Fibroblast of lung (primary cell): ENCODE measurements around the gene ZGRF1. TPM values are rescaled to one million over a fixed set of nuclear protein-coding genes. Genes with fewer than 3 reads are reported as not detected.
A peak's percentile ranks its signal among the peaks of the same experiment; 100 is the strongest.
"Not testable (repeated sequence)": the region's sequence is repeated elsewhere in the genome, so short reads cannot be mapped to it uniquely, and the experiment has no call there.

Experiments
- DNase-seq, 2 donors: peaks; one replicate each; pipeline versions ENCODE4 v3.0.0 to v3.0.0-alpha.2; 2010; ENCODE audit warnings: low read depth in 2 of 2
- H2AFZ ChIP-seq: 2 replicates; pipeline ENCODE4 v1.5.1; 2012; ENCODE audit warnings: low read length, control low read depth, inconsistent platforms
- H3K27ac ChIP-seq: 2 replicates; pipeline ENCODE4 v1.5.1; 2011; ENCODE audit warnings: low read length, control low read depth; ENCODE audit not compliant: insufficient read depth
- H3K27me3 ChIP-seq: 2 replicates; pipeline ENCODE4 v1.5.1; 2011; ENCODE audit warnings: mild to moderate bottlenecking, low read length; ENCODE audit not compliant: control insufficient read depth, insufficient read depth
- H3K36me3 ChIP-seq: 2 replicates; pipeline ENCODE4 v1.5.1; 2011; ENCODE audit warnings: low read length; ENCODE audit not compliant: control insufficient read depth, insufficient read depth
- H3K4me1 ChIP-seq: 2 replicates; pipeline ENCODE4 v1.5.1; 2011; ENCODE audit warnings: low read length; ENCODE audit not compliant: control insufficient read depth, insufficient read depth; ENCODE audit errors: extremely low read depth
- H3K4me2 ChIP-seq: 2 replicates; pipeline ENCODE4 v1.5.1; 2011; ENCODE audit warnings: low read length, control low read depth; ENCODE audit not compliant: insufficient read depth; ENCODE audit errors: extremely low read depth
- H3K4me3 ChIP-seq, 4 experiments: fragments of 200-600 bp in 1 of 4; sonication (generic) in 1 of 4; replicated peaks in 1 of 4; 2 replicates each; pipeline ENCODE4 v1.5.1; 2011 to 2016; ENCODE audit warnings: low read length in 4 of 4, low read depth in 3 of 4, mild to moderate bottlenecking in 3 of 4, control low read depth in 2 of 4, inconsistent platforms in 1 of 4, mixed read lengths in 1 of 4; ENCODE audit not compliant: insufficient read depth in 1 of 4; ENCODE audit errors: control extremely low read depth in 1 of 4
- H3K79me2 ChIP-seq: 2 replicates; pipeline ENCODE4 v1.5.1; 2012; ENCODE audit warnings: mild to moderate bottlenecking, low read length, inconsistent platforms; ENCODE audit not compliant: control insufficient read depth, insufficient read depth
- H3K9ac ChIP-seq: 2 replicates; pipeline ENCODE4 v1.5.1; 2011; ENCODE audit warnings: mild to moderate bottlenecking, low read length, control low read depth; ENCODE audit not compliant: insufficient read depth
- H3K9me3 ChIP-seq: 2 replicates; pipeline ENCODE4 v1.5.1; 2012; ENCODE audit warnings: low read depth, low read length; ENCODE audit not compliant: control insufficient read depth, insufficient read depth
- H4K20me1 ChIP-seq: 2 replicates; pipeline ENCODE4 v1.5.1; 2011; ENCODE audit warnings: low read length; ENCODE audit not compliant: control insufficient read depth, insufficient read depth; ENCODE audit errors: extremely low read depth
- EZH2 ChIP-seq: IDR thresholded peaks from 2 replicates; pipeline ENCODE4 v1.5.1; 2012; ENCODE audit warnings: low read length, control low read depth, mild to moderate bottlenecking; ENCODE audit errors: missing control alignments
- polyA plus RNA-seq, 2 donors: library from polyadenylated mRNA; depleted of rRNA in 1 of 2; stranded (reverse) in 1 of 2; unstranded in 1 of 2; fragments of >200 nt; gene quantifications; 2 replicates each; pipeline ENCODE4 v1.2.1, GENCODE V29; 2011 to 2012; ENCODE audit warnings: missing spikeins in 1 of 2
- total RNA-seq: library from RNA; depleted of rRNA; stranded (reverse); fragments of >200 nt; gene quantifications from 2 replicates; pipeline ENCODE4 v1.2.1, GENCODE V29; 2014
- TF ChIP-seq, protein P1 (sequence below), 2 donors: IDR thresholded peaks in 1 of 2; conservative IDR thresholded peaks in 1 of 2; 1 replicate in 1 of 2; 2 replicates in 1 of 2; pipeline ENCODE4 v1.5.1; 2011 to 2012; ENCODE audit warnings: low read length in 2 of 2, control low read depth in 1 of 2, inconsistent platforms in 1 of 2, low read depth in 1 of 2, mild to moderate bottlenecking in 1 of 2

The ZGRF1 gene
- total and polyA plus RNA-seq, 2 donors (not counting 1 experiment from before 2014, with no cell fraction given): 3.1 to 5.8 TPM

- Histone ChIP-seq H3K4me1 (no peaks in the 10 kb centered on the region), H3K36me3 (no peaks in the 10 kb centered on the region), H2AFZ (no peak overlapping the region), H3K9me3 (no peaks in the 10 kb centered on the region), H4K20me1 (no peaks in the 10 kb centered on the region), H3K27ac (no peak overlapping the region), H3K9ac (no peak overlapping the region), H3K27me3 (no peaks in the 10 kb centered on the region), H3K4me2 (no peak overlapping the region), H3K79me2 (no peaks in the 10 kb centered on the region), H3K4me3 (no peak overlapping the region)
- TF ChIP-seq EZH2: no peak
- TF ChIP-seq, protein P1, sequence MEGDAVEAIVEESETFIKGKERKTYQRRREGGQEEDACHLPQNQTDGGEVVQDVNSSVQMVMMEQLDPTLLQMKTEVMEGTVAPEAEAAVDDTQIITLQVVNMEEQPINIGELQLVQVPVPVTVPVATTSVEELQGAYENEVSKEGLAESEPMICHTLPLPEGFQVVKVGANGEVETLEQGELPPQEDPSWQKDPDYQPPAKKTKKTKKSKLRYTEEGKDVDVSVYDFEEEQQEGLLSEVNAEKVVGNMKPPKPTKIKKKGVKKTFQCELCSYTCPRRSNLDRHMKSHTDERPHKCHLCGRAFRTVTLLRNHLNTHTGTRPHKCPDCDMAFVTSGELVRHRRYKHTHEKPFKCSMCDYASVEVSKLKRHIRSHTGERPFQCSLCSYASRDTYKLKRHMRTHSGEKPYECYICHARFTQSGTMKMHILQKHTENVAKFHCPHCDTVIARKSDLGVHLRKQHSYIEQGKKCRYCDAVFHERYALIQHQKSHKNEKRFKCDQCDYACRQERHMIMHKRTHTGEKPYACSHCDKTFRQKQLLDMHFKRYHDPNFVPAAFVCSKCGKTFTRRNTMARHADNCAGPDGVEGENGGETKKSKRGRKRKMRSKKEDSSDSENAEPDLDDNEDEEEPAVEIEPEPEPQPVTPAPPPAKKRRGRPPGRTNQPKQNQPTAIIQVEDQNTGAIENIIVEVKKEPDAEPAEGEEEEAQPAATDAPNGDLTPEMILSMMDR (conservative IDR thresholded peaks at IDR 0.05 in 1 of 2, IDR thresholded peaks at IDR 0.05 in 1 of 2; ENCODE audit: low read depth in 1 of 2, low read length in 2 of 2): no peak
- DNase-seq: peak in 1 of 2 donors; percentile 27
Measured at GRCh38 chr4:112492321-112492720, 144.4 kb downstream of the ZGRF1 start.

- H3K9me3 ChIP-seq, H2AFZ ChIP-seq, H3K9ac ChIP-seq, H3K36me3 ChIP-seq, H3K4me2 ChIP-seq, H4K20me1 ChIP-seq, DNase-seq, H3K4me1 ChIP-seq, H3K4me3 ChIP-seq, H3K79me2 ChIP-seq, H3K27me3 ChIP-seq, H3K27ac ChIP-seq: not testable (repeated sequence)
Measured at GRCh38 chr4:112490808-112491207, 145.9 kb downstream of the ZGRF1 start.

Other genes with a start within 250 kb of the ZGRF1 start
- gene NEUROG2, start 120.7 kb downstream of the ZGRF1 start, total RNA-seq: not detected in 2 replicates
- not detected in 2 replicates for gene NEUROG2, start 120.7 kb downstream of the ZGRF1 start, polyA plus RNA-seq
- 38.8 and 39.1 TPM in 2 replicates for gene LARP7, start 234 bp upstream of the ZGRF1 start, total RNA-seq
- 32.5 and 37.8 TPM in 2 replicates for gene LARP7, start 234 bp upstream of the ZGRF1 start, polyA plus RNA-seq